Osteoblast (primary cell): ENCODE results near the gene GNGT2. TPM values are rescaled to one million over a fixed set of nuclear protein-coding genes. Genes with fewer than 3 reads are reported as not detected.

Source experiments
- DNase-seq: peaks from one replicate; pipeline ENCODE4 v3.0.0; 2011; ENCODE audit warnings: low spot score, mixed read lengths; ENCODE audit not compliant: insufficient read length; ENCODE audit errors: missing footprints
- H2AFZ ChIP-seq: 2 replicates; pipeline ENCODE4 v1.6.0; 2011; ENCODE audit warnings: mild to moderate bottlenecking, low read length
- H3K27ac ChIP-seq: 2 replicates; pipeline ENCODE4 v1.5.1; 2011; ENCODE audit warnings: mild to moderate bottlenecking, low read depth, low read length, moderate library complexity
- H3K27me3 ChIP-seq: 2 replicates; pipeline ENCODE4 v1.6.0; 2012; ENCODE audit warnings: mild to moderate bottlenecking, control low read depth, inconsistent platforms, low read length, moderate library complexity; ENCODE audit not compliant: insufficient read depth
- H3K36me3 ChIP-seq: 2 replicates; pipeline ENCODE4 v1.5.1; 2011; ENCODE audit warnings: mild to moderate bottlenecking, low read length, control low read depth, moderate library complexity; ENCODE audit not compliant: insufficient read depth
- H3K4me1 ChIP-seq: 2 replicates; pipeline ENCODE4 v1.5.1; 2011; ENCODE audit warnings: mild to moderate bottlenecking, low read length, control low read depth, moderate library complexity; ENCODE audit not compliant: insufficient read depth
- H3K4me2 ChIP-seq: 2 replicates; pipeline ENCODE4 v1.6.0; 2011; ENCODE audit warnings: mild to moderate bottlenecking, low read length; ENCODE audit not compliant: insufficient read depth
- H3K4me3 ChIP-seq: fragments of 200-600 bp; sonication (generic); 3 replicates; pipeline ENCODE4 v1.5.1; 2012; ENCODE audit warnings: mild to moderate bottlenecking, low read length, inconsistent platforms; ENCODE audit not compliant: insufficient read depth
- H3K79me2 ChIP-seq: 2 replicates; pipeline ENCODE4 v1.6.0; 2012; ENCODE audit warnings: mild to moderate bottlenecking, low read length, control low read depth, inconsistent platforms; ENCODE audit not compliant: insufficient read depth
- H3K9me3 ChIP-seq: 2 replicates; pipeline ENCODE4 v1.5.1; 2011; ENCODE audit warnings: low read depth, low read length, control low read depth
- H4K20me1 ChIP-seq: 2 replicates; pipeline ENCODE4 v1.6.0; 2012; ENCODE audit warnings: mild to moderate bottlenecking, low read length, control low read depth; ENCODE audit not compliant: insufficient read depth
- CTCF ChIP-seq: IDR thresholded peaks from 2 replicates; pipeline ENCODE4 v1.5.1; 2011; ENCODE audit warnings: mild to moderate bottlenecking, low read depth, low read length, moderate library complexity; ENCODE audit errors: extremely low read depth
- total RNA-seq: library from RNA; depleted of rRNA; stranded (reverse); fragments of >200 nt; gene quantifications from 2 replicates; pipeline ENCODE4 v1.2.3, GENCODE V29; 2012

GNGT2 gene
- total RNA-seq, 1 donor, result not detected

- H3K4me3 ChIP-seq, result no peak overlapping the region
- H3K27ac ChIP-seq, result no peak overlapping the region
- no peaks in the 10 kb centered on the region for H3K79me2 ChIP-seq
- no peaks in the 10 kb centered on the region for H4K20me1 ChIP-seq
- DNase-seq, result peak; percentile 82
- H3K36me3 ChIP-seq, result no peaks in the 10 kb centered on the region
- H3K9me3 ChIP-seq, result no peaks in the 10 kb centered on the region
- peaks cover 8% of the 10 kb centered on the region for H3K27me3 ChIP-seq
- no peak overlapping the region for H3K4me2 ChIP-seq
- no peaks in the 10 kb centered on the region for H3K4me1 ChIP-seq
- H2AFZ ChIP-seq, result no peak overlapping the region
- TF ChIP-seq CTCF, result no peak
These were observed 7.5 kb upstream of the GNGT2 start for GRCh38 chr17:49217651-49218413.

GRCh38 chr17:49216953-49217650, 6.7 kb upstream of the GNGT2 start:
- H3K36me3 ChIP-seq, result no peaks in the 10 kb centered on the region
- H3K9me3 ChIP-seq, result no peaks in the 10 kb centered on the region
- H3K27me3 ChIP-seq, result peaks cover 4% of the 10 kb centered on the region
- peak; percentile 90 for DNase-seq
- H3K4me2 ChIP-seq, result no peak overlapping the region
- no peak overlapping the region for H3K27ac ChIP-seq
- H3K79me2 ChIP-seq, result no peaks in the 10 kb centered on the region
- no peaks in the 10 kb centered on the region for H4K20me1 ChIP-seq
- H3K4me1 ChIP-seq, result no peaks in the 10 kb centered on the region
- no peak overlapping the region for H2AFZ ChIP-seq
- no peak overlapping the region for H3K4me3 ChIP-seq
- TF ChIP-seq CTCF, result no peak

GRCh38 chr17:49216482-49216881, 6.1 kb upstream of the GNGT2 start:
- Histone ChIP-seq H4K20me1 (no peaks in the 10 kb centered on the region), H3K4me1 (no peaks in the 10 kb centered on the region), H3K4me3 (no peak overlapping the region), H3K36me3 (no peaks in the 10 kb centered on the region), H3K9me3 (no peaks in the 10 kb centered on the region), H3K4me2 (no peak overlapping the region), H3K27me3 (peaks cover 4% of the 10 kb centered on the region), H2AFZ (no peak overlapping the region), H3K27ac (no peak overlapping the region), H3K79me2 (no peaks in the 10 kb centered on the region)
- DNase-seq, result peak; percentile 79
- no peak for TF ChIP-seq CTCF

- H3K4me2 ChIP-seq, result no peak overlapping the region
- H3K79me2 ChIP-seq, result no peaks in the 10 kb centered on the region
- no peaks in the 10 kb centered on the region for H3K9me3 ChIP-seq
- H3K27me3 ChIP-seq, result peaks cover 10% of the 10 kb centered on the region
- H3K4me3 ChIP-seq, result no peak overlapping the region
- no peak overlapping the region for H3K27ac ChIP-seq
- TF ChIP-seq CTCF, result no peak
- H3K4me1 ChIP-seq, result peaks cover 3% of the 10 kb centered on the region
- no peaks in the 10 kb centered on the region for H3K36me3 ChIP-seq
- peak; percentile 57 for DNase-seq
- no peak overlapping the region for H2AFZ ChIP-seq
- no peaks in the 10 kb centered on the region for H4K20me1 ChIP-seq
These were observed 4.4 kb upstream of the GNGT2 start for GRCh38 chr17:49214676-49215360.
